GM12891 (cell line): ENCODE data around the gene SELP. TPM values are rescaled to one million over a fixed set of nuclear protein-coding genes. Genes with fewer than 3 reads are reported as not detected.
"Not testable (repeated sequence)": the region's sequence is repeated elsewhere in the genome, so short reads cannot be mapped to it uniquely, and the experiment has no call there.

Experiments used
- DNase-seq: peaks from one replicate; pipeline ENCODE4 v3.0.0; 2011; ENCODE audit warnings: low spot score; ENCODE audit not compliant: insufficient read length
- FAIRE-seq: peaks from 2 replicates; lab custom pipeline; 2011; peaks lifted over from hg19 to GRCh38; lab: Jason Lieb, UNC
- PAX5 ChIP-seq: IDR thresholded peaks from 2 replicates; pipeline ENCODE4 v1.6.1; 2011; ENCODE audit warnings: low read length, moderate library complexity, mild to moderate bottlenecking; ENCODE audit not compliant: insufficient read depth, severe bottlenecking
- POLR2A ChIP-seq: IDR thresholded peaks from 2 replicates; pipeline ENCODE4 v1.6.1; 2011; ENCODE audit warnings: low read depth, low read length, control low read depth
- POLR2AphosphoS5 ChIP-seq: IDR thresholded peaks from 2 replicates; pipeline ENCODE4 v1.6.1; 2011; ENCODE audit warnings: low read depth, low read length, control low read depth
- POU2F2 ChIP-seq: IDR thresholded peaks from 2 replicates; pipeline ENCODE4 v1.6.1; 2011; ENCODE audit warnings: low read depth, mild to moderate bottlenecking, control low read depth, low read length, moderate library complexity
- SPI1 ChIP-seq: IDR thresholded peaks from 2 replicates; pipeline ENCODE4 v1.6.1; 2011; ENCODE audit warnings: low read depth, low read length, control low read depth
- TAF1 ChIP-seq: IDR thresholded peaks from 2 replicates; pipeline ENCODE4 v1.6.1; 2011; ENCODE audit warnings: low read depth, low read length, control low read depth
- polyA plus RNA-seq: library from polyadenylated mRNA; unstranded; fragments of >200 nt; gene quantifications from one replicate; pipeline ENCODE4 v1.2.1, GENCODE V29; 2012; ENCODE audit warnings: low read depth, missing spikeins, inconsistent platforms; ENCODE audit not compliant: missing spikeins

Gene SELP
- 0.40 TPM for polyA plus RNA-seq

DNA sequence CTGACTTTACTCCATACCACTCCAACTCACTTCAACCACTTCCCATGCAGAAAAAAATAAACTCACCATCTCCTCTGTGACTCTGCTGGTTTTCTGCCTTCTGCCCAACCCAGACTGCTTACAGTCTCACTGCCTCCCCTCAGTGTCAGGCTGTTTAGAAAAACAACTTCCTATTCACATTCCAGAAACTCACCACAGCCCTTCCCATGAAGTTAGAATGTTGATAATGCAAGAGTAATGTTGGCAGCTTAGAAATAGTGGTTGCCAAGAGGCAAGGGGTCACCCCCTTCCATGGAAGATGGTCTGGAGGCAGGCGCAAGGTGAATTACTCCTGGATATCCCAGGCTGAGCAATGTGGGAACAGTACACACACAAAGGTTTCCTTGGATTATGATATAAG lies at the start of gene SELP:
Gene SELP, minus strand, starts transcription at position 119 of the 400 bp plus-strand sequence. Its CDS starts 50 bp downstream, at position 69.
- no peak for TF ChIP-seq POLR2AphosphoS5
- TF ChIP-seq SPI1: no peak
- no peak for TF ChIP-seq POU2F2
- no peak for TF ChIP-seq TAF1
- TF ChIP-seq POLR2A: no peak
- no peak for TF ChIP-seq PAX5
- FAIRE-seq (no peak), DNase-seq (no peak)

DNA sequence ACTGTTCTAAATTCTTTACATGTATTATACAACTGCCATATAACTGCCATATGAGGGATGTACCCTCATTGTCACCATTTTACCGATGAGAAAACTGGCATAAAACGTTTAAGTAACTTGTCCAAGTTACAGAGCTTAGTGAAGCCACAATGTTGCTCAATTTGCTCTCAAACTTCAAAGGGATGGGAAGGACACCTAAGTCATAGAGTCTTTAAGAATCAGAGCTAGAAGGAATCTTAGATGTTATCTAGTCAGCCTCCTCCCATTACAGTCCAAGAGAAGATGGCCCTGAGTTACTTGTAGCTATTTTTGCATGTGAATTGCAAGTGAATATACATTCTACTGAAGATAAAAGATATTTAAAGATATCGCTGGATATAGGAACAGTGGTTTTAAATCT lies 49.8 kb upstream of the SELP start:
- no peak for DNase-seq
- FAIRE-seq: peak; percentile 51
- TF ChIP-seq PAX5: no peak
- TF ChIP-seq POU2F2: no peak
- no peak for TF ChIP-seq POLR2AphosphoS5
- TF ChIP-seq SPI1: no peak
- no peak for TF ChIP-seq POLR2A
- TF ChIP-seq TAF1: no peak

GRCh38 chr1:169676001-169676400 lies 46.1 kb upstream of the SELP start:
- DNase-seq (no peak), FAIRE-seq (no peak)
- no peak for TF ChIP-seq POLR2AphosphoS5
- TF ChIP-seq TAF1: no peak
- no peak for TF ChIP-seq POLR2A
- TF ChIP-seq PAX5: no peak
- TF ChIP-seq POU2F2: no peak
- no peak for TF ChIP-seq SPI1

GRCh38 chr1:169670836-169671235 lies 40.9 kb upstream of the SELP start:
- TF ChIP-seq PAX5: no peak
- TF ChIP-seq SPI1: no peak
- TF ChIP-seq POLR2A: no peak
- no peak for TF ChIP-seq POU2F2
- TF ChIP-seq TAF1: no peak
- no peak for TF ChIP-seq POLR2AphosphoS5
- DNase-seq (no peak), FAIRE-seq (peak; percentile 35)

GRCh38 chr1:169670244-169670643 lies 40.3 kb upstream of the SELP start:
- FAIRE-seq, DNase-seq: not testable (repeated sequence)

- not testable (repeated sequence) for DNase-seq, FAIRE-seq
Observed at GRCh38 chr1:169667699-169668596, 38.0 kb upstream of the SELP start.

DNA sequence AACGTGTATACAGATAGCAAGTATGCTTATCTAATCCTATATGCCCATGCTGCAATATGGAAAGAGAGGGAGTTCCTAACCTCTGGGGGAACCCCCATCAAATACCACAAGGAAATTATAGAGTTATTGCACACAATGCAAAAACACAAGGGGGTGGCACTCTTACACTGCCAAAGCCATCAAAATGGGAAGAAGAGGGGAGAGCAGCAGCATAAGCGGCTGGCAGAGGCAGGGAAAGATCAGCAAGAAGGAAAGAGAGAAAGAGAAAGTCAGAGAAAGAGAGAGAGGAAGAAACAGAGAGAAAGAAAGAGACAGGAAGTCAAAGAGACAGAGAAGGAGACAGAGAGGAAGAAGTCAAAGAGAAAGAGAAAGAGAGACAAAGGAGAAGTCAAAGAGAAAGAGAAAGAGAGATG lies 37.3 kb upstream of the SELP start:
- FAIRE-seq, DNase-seq: not testable (repeated sequence)

DNA sequence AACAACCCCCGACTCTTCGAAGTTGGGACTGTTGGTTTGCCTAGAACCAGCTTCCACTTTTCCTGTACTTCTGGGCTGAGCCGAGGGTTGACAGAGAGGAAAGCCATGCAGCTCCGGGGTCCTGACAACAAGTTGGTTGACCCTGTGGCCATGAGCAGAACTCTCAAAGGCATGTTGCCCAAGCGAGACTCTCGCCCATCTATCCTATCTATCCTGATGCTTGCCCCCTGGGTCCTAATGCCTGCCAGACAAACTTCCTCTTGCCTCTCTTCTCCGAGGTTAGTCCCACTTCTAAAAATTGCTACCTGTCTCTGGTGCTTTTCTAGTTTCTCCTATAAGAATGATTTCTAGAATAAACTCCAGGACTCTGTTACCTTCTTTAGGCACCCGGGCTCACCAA lies 32.8 kb upstream of the SELP start:
- not testable (repeated sequence) for DNase-seq, FAIRE-seq

DNA sequence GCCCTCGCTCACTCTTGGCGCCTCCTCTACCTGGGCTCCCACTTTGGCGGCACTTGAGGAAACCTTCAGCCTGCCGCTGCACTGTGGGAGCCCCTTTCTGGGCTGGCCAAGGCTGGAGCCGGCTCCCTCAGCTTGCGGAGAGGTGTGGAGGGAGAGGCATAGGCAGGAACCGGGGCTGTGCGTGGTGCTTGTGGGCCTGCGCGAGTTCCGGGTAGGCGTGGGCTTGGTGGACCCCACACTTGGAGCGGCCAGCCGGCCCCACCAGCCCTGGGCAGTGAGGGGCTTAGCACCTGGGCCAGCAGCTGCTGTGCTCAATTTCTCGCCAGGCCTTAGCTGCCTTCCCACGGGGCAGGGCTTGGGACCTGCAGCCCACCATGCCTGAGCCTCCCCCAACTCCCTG lies 31.1 kb upstream of the SELP start:
- not testable (repeated sequence) for FAIRE-seq, DNase-seq

GRCh38 chr1:169658777-169659176 lies 28.9 kb upstream of the SELP start:
- DNase-seq, FAIRE-seq: not testable (repeated sequence)

GRCh38 chr1:169653873-169654272 lies 23.9 kb upstream of the SELP start:
- TF ChIP-seq POLR2A (no peak), TAF1 (no peak), SPI1 (no peak), PAX5 (no peak)
- FAIRE-seq: no peak
- no peak for DNase-seq

GRCh38 chr1:169651035-169651434 lies 21.1 kb upstream of the SELP start:
- FAIRE-seq (no peak), DNase-seq (no peak)
- no peak for TF ChIP-seq TAF1
- no peak for TF ChIP-seq SPI1
- TF ChIP-seq POLR2A: no peak
- TF ChIP-seq POU2F2: no peak
- no peak for TF ChIP-seq POLR2AphosphoS5
- no peak for TF ChIP-seq PAX5
